NCI-H524 treated with DMSO at 0.1 percent for 48 hours (cell line): ENCODE data around the gene SENP6.

Experiments
- DNase-seq: peaks from one replicate; lab custom pipeline; 2025; lab: John Stamatoyannopoulos, UW

SENP6 gene

GRCh38 chr6:75747152-75747992, 145.7 kb downstream of the SENP6 start:
- no peak for DNase-seq

- DNase-seq = no peak
These were observed 146.5 kb downstream of the SENP6 start for GRCh38 chr6:75748003-75748742.

GRCh38 chr6:75748743-75749538, 147.3 kb downstream of the SENP6 start, which contains the start of gene MYO6:
MYO6 (plus strand) TSS chr6:75749239; CDS start chr6:75817548, 68,309 bp downstream.
- no peak for DNase-seq

GRCh38 chr6:75751443-75751842, 149.8 kb downstream of the SENP6 start:
- no peak for DNase-seq

GRCh38 chr6:75752365-75752764, 150.7 kb downstream of the SENP6 start:
- DNase-seq = no peak

GRCh38 chr6:75755704-75756103, 154.0 kb downstream of the SENP6 start:
- DNase-seq = no peak

GRCh38 chr6:75757295-75757694, 155.6 kb downstream of the SENP6 start:
- DNase-seq = no peak

- DNase-seq = no peak
These were observed 156.4 kb downstream of the SENP6 start for GRCh38 chr6:75758061-75758460.

GRCh38 chr6:75759207-75759606, 157.5 kb downstream of the SENP6 start:
- no peak for DNase-seq

- no peak for DNase-seq
These were observed 158.6 kb downstream of the SENP6 start for GRCh38 chr6:75760320-75760719.

GRCh38 chr6:75761489-75761888, 159.8 kb downstream of the SENP6 start:
- DNase-seq = no peak

GRCh38 chr6:75762063-75762462, 160.4 kb downstream of the SENP6 start:
- DNase-seq = no peak

GRCh38 chr6:75766387-75766786, 164.7 kb downstream of the SENP6 start:
- no peak for DNase-seq
